Calu3 (cell line): ENCODE measurements around the gene STK40. TPM values are rescaled to one million over a fixed set of nuclear protein-coding genes. Genes with fewer than 3 reads are reported as not detected.

Source experiments
- BruUV-seq: library from RNA; stranded (reverse); fragments of 400-500 nt; replicated peaks from 2 replicates; lab custom pipeline; 2021; lab: Mats Ljungman, UMichigan
- CTCF ChIA-PET: fragments of 300-600 bp; sonication (Branson Sonifier 250); formaldehyde crosslinking; loops from one replicate; lab custom pipeline; 2022; ENCODE audit warnings: antibody characterized with exemption; lab: Charles Lee
- DNase-seq: peaks from one replicate; pipeline ENCODE4 v3.0.0; 2022
- H3K27ac Mint-ChIP-seq: one replicate; pipeline ENCODE4 v1.8.0; 2022; ENCODE audit warnings: mixed read lengths; ENCODE audit not compliant: unreplicated experiment
- H3K27me3 Mint-ChIP-seq: one replicate; pipeline ENCODE4 v1.8.0; 2022; ENCODE audit warnings: mixed read lengths; ENCODE audit not compliant: unreplicated experiment
- H3K36me3 Mint-ChIP-seq: one replicate; pipeline ENCODE4 v1.8.0; 2022; ENCODE audit warnings: mild to moderate bottlenecking, moderate library complexity, mixed read lengths; ENCODE audit not compliant: insufficient read depth, unreplicated experiment
- H3K4me1 Mint-ChIP-seq: one replicate; pipeline ENCODE4 v1.8.0; 2022; ENCODE audit warnings: mild to moderate bottlenecking, low read depth, mixed read lengths; ENCODE audit not compliant: unreplicated experiment
- H3K4me3 Mint-ChIP-seq: one replicate; pipeline ENCODE4 v1.8.0; 2022; ENCODE audit warnings: mild to moderate bottlenecking, low read depth, moderate library complexity, mixed read lengths; ENCODE audit not compliant: unreplicated experiment
- H3K9me3 Mint-ChIP-seq: one replicate; pipeline ENCODE4 v1.8.0; 2022; ENCODE audit warnings: low read depth, mixed read lengths; ENCODE audit not compliant: unreplicated experiment
- intact Hi-C: fragments of 100-400 bp; cut with micrococcal nuclease; formaldehyde crosslinking; loops from one replicate; pipeline ENCODE4 v1.10.0; 2022; ENCODE audit not compliant: unreplicated experiment
- total RNA-seq: library from RNA; stranded (reverse); gene quantifications from 2 replicates; pipeline ENCODE4 v1.2.3, GENCODE V29; 2022
- TF ChIP-seq, protein P1 (sequence below): fragments of 200-600 bp; IDR thresholded peaks from one replicate; pipeline ENCODE4 v1.8.0; 2022; ENCODE audit warnings: antibody characterized with exemption; ENCODE audit not compliant: unreplicated experiment

STK40 gene
- total RNA-seq, 1 experiment from 2014 or later: 44.5 TPM

DNA sequence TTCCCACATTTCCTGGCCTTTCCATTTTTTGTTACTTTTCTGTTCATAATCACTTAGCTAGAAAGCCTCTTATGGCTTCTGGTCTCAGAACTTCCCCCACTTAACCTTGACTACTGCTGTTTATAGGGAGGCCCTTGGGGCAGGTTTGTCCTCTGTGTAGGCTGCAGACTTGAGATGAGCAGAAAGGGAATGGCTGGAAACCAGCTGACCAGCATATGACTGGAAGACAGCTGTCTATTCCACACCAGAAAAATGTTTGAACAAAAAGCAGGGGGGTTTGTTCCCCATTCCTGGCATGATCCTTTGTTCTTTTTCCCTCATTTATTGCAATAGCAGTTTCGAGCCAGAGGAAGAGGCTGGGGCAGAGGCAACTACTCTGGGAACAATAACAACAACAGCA lies 84.5 kb downstream of the STK40 start:
- Mint-ChIP-seq H3K27me3 (no peaks in the 10 kb centered on the region), H3K27ac (peak overlapping the region; percentile 94), H3K4me3 (no peak overlapping the region), H3K4me1 (peaks cover 22% of the 10 kb centered on the region), H3K9me3 (no peaks in the 10 kb centered on the region), H3K36me3 (peaks cover 77% of the 10 kb centered on the region)
- intact Hi-C loops: loop anchor here (2.0 kb wide), 1 partner anchor 120 kb away; no protein-coding TSS in a partner anchor
- BruUV-seq: no TSS peak
- TF ChIP-seq, protein P1, sequence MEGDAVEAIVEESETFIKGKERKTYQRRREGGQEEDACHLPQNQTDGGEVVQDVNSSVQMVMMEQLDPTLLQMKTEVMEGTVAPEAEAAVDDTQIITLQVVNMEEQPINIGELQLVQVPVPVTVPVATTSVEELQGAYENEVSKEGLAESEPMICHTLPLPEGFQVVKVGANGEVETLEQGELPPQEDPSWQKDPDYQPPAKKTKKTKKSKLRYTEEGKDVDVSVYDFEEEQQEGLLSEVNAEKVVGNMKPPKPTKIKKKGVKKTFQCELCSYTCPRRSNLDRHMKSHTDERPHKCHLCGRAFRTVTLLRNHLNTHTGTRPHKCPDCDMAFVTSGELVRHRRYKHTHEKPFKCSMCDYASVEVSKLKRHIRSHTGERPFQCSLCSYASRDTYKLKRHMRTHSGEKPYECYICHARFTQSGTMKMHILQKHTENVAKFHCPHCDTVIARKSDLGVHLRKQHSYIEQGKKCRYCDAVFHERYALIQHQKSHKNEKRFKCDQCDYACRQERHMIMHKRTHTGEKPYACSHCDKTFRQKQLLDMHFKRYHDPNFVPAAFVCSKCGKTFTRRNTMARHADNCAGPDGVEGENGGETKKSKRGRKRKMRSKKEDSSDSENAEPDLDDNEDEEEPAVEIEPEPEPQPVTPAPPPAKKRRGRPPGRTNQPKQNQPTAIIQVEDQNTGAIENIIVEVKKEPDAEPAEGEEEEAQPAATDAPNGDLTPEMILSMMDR: no peak
- CTCF ChIA-PET: interaction anchor here (0.6 to 1.5 kb wide), 2 partner anchors 42 to 1239 kb away, joined by 5 to 8 read pairs; no protein-coding TSS in a partner anchor
- no peak for DNase-seq

DNA sequence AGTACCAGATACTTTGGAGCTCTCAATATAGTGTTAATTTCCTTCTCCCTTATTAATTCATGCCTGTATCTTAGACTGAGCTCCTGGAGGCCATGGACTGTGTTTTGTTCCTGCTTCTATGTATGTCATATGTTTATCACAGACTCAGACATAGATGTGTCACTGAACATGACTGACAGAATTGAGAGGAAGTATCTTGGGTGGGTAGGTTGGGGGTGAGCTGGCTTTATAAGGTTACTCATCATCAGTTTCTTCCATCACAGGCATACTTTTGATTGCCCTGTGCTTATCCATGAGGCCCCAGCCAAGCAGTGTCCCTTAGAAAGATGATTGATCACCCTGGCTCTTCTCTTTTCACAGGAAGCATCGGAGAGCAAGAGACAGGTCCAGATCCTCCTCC lies 85.2 kb downstream of the STK40 start:
- peaks cover 74% of the 10 kb centered on the region for H3K36me3 Mint-ChIP-seq
- no peaks in the 10 kb centered on the region for H3K9me3 Mint-ChIP-seq
- H3K27me3 Mint-ChIP-seq: no peaks in the 10 kb centered on the region
- TF ChIP-seq, protein P1: no peak
- peaks cover 22% of the 10 kb centered on the region for H3K4me1 Mint-ChIP-seq
- intact Hi-C loops: loop anchor here (2.0 kb wide), 1 partner anchor 120 kb away; no protein-coding TSS in a partner anchor
- no TSS peak for BruUV-seq
- DNase-seq: no peak
- CTCF ChIA-PET: interaction anchor here (0.6 to 1.6 kb wide), 13 partner anchors 11 to 1238 kb away, joined by 3 to 17 read pairs (median 5); partner anchors contain the start of genes EVA1B, OSCP1 and TRAPPC3
- H3K27ac Mint-ChIP-seq: peak overlapping the region; percentile 94
- peak overlapping the region; percentile 41 for H3K4me3 Mint-ChIP-seq

DNA sequence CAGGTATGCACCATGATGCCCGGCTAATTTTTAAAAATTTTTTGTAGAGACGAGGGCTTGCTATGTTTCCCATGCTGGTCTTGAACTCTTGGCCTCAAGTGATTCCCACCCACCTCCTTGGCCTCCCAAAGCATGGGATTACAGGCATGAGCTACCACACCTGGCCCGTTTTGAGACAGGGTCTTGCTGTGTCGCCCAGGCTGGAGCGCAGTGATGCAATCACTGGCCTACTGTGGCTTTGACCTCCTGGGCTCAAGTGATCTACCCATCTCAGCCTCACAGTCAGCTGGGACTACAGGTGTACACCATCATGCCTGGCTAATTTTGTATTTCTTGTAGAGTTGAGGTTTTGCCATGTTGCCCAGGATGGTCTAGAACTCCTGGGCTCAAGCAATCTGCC lies 87.1 kb downstream of the STK40 start:
- Mint-ChIP-seq H3K9me3 (no peaks in the 10 kb centered on the region), H3K4me3 (no peak overlapping the region), H3K4me1 (peaks cover 22% of the 10 kb centered on the region), H3K36me3 (peaks cover 77% of the 10 kb centered on the region), H3K27ac (no peak overlapping the region), H3K27me3 (no peaks in the 10 kb centered on the region)
- CTCF ChIA-PET: no interaction called here
- intact Hi-C loops: loop anchor here (5.0 kb wide), 1 partner anchor 146 kb away; no protein-coding TSS in a partner anchor
- no TSS peak for BruUV-seq
- no peak for DNase-seq
- TF ChIP-seq, protein P1: no peak

DNA sequence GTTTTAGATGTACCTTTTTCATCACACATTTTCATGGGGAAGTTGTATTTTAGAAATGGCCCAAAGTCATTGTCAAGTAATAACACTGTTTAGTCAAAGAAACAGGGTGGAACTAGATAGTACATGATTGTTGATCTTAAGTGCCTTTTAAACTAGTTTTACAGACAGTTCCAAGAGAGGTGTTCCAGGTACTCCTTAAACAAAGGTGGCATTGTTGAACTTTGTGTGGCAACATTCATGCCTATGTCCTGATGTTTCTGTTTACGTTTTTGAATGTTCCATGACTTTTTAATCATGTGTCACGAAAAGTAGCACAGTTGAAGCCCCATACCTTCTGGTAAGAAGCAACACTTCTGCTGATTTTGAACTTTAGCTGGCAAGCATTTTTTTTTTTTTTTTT lies 88.7 kb downstream of the STK40 start:
- no peaks in the 10 kb centered on the region for H3K9me3 Mint-ChIP-seq
- H3K27me3 Mint-ChIP-seq: no peaks in the 10 kb centered on the region
- CTCF ChIA-PET: interaction anchor here (0.6 to 0.8 kb wide), 2 partner anchors 11 to 43 kb away, joined by 3 read pairs; no protein-coding TSS in a partner anchor
- peaks cover 22% of the 10 kb centered on the region for H3K4me1 Mint-ChIP-seq
- peak; percentile 20 for DNase-seq
- peak overlapping the region; percentile 14 for H3K4me3 Mint-ChIP-seq
- TF ChIP-seq, protein P1: no peak
- H3K36me3 Mint-ChIP-seq: peaks cover 72% of the 10 kb centered on the region
- BruUV-seq: no TSS peak
- intact Hi-C loops: loop anchor here (5.0 kb wide), 1 partner anchor 145 kb away; no protein-coding TSS in a partner anchor
- peak overlapping the region; percentile 73 for H3K27ac Mint-ChIP-seq
